ENCODE data around the gene ATP11B. TPM values are rescaled to one million over a fixed set of nuclear protein-coding genes. Genes with fewer than 3 reads are reported as not detected.
A peak's percentile ranks its signal among the peaks of the same experiment; 100 is the strongest.

The ATP11B gene
- total and polyA plus RNA-seq, 10 of the 15 experiments (the other 5 are each of a cell fraction or from before 2014, with no cell fraction given) = 10.3 to 66.9 (median 36.7) TPM

DNA sequence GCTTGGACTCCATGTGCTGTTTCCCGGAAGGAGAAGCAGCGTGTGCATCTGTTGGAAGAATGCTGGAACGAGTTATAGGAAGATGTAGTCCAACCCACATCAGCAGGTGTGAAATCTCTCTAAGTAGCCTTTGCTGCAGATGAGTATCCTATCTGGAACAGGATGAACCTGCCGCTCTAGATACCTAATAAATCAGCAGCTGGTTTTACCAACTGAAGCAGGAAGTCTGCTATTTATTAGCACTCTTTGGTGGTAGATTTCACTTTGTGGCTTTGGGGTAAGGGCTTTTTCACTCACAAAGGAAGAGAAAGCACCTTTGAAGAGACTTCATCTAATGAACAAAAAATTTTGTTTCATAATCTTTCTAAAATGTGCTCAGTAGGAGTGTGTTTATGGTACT lies 120.6 kb downstream of the ATP11B start:
- H3K27me3 ChIP-seq (replicated peaks in 1 of 2; ENCODE audit: control insufficient read depth in 2 of 2, insufficient read depth in 2 of 2, low read length in 1 of 2) = no peaks in the 10 kb centered on the region
- ATAC-seq (peak; percentile 93), DNase-seq (ENCODE audit: low read depth, low spot score) (peak; percentile 63), FAIRE-seq (peak; percentile 79)
- WGBS (ENCODE audit: insufficient coverage, insufficient replicate concordance, low lambda C conversion rate, missing lambda C conversion rate) = 44% methylated on average over 4 of the region's 4 CpGs
- in situ Hi-C loops (cut with MboI) (no loop called here), intact Hi-C loops (cut with micrococcal nuclease; ENCODE audit: unreplicated experiment) (loop anchor here (2.0 to 5.0 kb wide), 2 partner anchors 53 to 183 kb away; partner anchors contain the start of gene MCCC1)
- H3K9me3 ChIP-seq (replicated peaks; ENCODE audit: control insufficient read depth, insufficient read depth, low read length) = no peaks in the 10 kb centered on the region
- H2AFZ ChIP-seq (ENCODE audit: control insufficient read depth, low read depth, low read length) = no peak overlapping the region
- SMC1A ChIA-PET (ENCODE audit: uncharacterized antibody, unreplicated experiment) = interaction anchor here (0.5 to 3.6 kb wide), 16 partner anchors 10 to 218 kb away, joined by 3 to 17 read pairs (median 4); partner anchors contain the start of gene MCCC1
- peaks cover 15% of the 10 kb centered on the region for H3K4me1 ChIP-seq (ENCODE audit: control insufficient read depth, insufficient read depth, low read length)
- H4K20me1 ChIP-seq (ENCODE audit: control insufficient read depth, insufficient read depth) = no peaks in the 10 kb centered on the region
- H3K79me2 ChIP-seq (ENCODE audit: control insufficient read depth, insufficient read depth, low read length) = no peaks in the 10 kb centered on the region
- POLR2A ChIA-PET = interaction anchor here (0.8 to 1.2 kb wide), 2 partner anchors 12 to 59 kb away, joined by 3 to 4 read pairs; no protein-coding TSS in a partner anchor
- peak overlapping the region; percentile 16; the same call in 1 of the 2 replicates for H3K27ac ChIP-seq (ENCODE audit: control insufficient read depth, insufficient read depth)
- RAD21 ChIA-PET (ENCODE audit: unreplicated experiment) = interaction anchor here (0.9 to 1.2 kb wide), 5 partner anchors 98 to 468 kb away, joined by 3 to 4 read pairs (median 3); no protein-coding TSS in a partner anchor
- CTCF ChIA-PET = interaction anchor here (1.2 to 1.9 kb wide), 5 partner anchors 13 to 200 kb away, joined by 3 to 10 read pairs (median 5); no protein-coding TSS in a partner anchor
- no peak overlapping the region for H3K9ac ChIP-seq (ENCODE audit: control insufficient read depth, insufficient read depth, low read length)
- BruUV-seq (replicated peaks) = no TSS peak
- H3K4me3 ChIP-seq = no peak overlapping the region
- peak overlapping the region; percentile 28 for H3K4me2 ChIP-seq (ENCODE audit: control insufficient read depth, insufficient read depth)
- H3K36me3 ChIP-seq (ENCODE audit: control insufficient read depth in 2 of 2, insufficient read depth in 2 of 2, low read length in 1 of 2) = peaks cover 0 to 10% of the 10 kb centered on the region in 2 experiments; a peak in 2 of 4 replicates
- no peak for TF ChIP-seq ZNF217 (IDR thresholded peaks at IDR 0.05)
- TF ChIP-seq, protein P1, sequence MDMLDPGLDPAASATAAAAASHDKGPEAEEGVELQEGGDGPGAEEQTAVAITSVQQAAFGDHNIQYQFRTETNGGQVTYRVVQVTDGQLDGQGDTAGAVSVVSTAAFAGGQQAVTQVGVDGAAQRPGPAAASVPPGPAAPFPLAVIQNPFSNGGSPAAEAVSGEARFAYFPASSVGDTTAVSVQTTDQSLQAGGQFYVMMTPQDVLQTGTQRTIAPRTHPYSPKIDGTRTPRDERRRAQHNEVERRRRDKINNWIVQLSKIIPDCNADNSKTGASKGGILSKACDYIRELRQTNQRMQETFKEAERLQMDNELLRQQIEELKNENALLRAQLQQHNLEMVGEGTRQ (IDR thresholded peaks at IDR 0.05; ENCODE audit: borderline replicate concordance, low read depth, low read length) = no peak
- no peak for TF ChIP-seq PML (IDR thresholded peaks at IDR 0.05; ENCODE audit: low read length)
- TF ChIP-seq SP1 (IDR thresholded peaks at IDR 0.05; ENCODE audit: low read depth, low read length) = no peak
- no peak for TF ChIP-seq SUZ12 (IDR thresholded peaks at IDR 0.05; ENCODE audit: unreplicated experiment)
- peak; percentile 50; the same call in 1 of the 2 replicates for TF ChIP-seq SPI1 (IDR thresholded peaks at IDR 0.05; ENCODE audit: borderline replicate concordance, insufficient read depth, low read depth, low read length)
- TF ChIP-seq NFIC (IDR thresholded peaks at IDR 0.05; ENCODE audit: low read depth, low read length) = peak; percentile 90; the same call in 1 of the 2 replicates
- no peak for TF ChIP-seq ATF7 (IDR thresholded peaks at IDR 0.05; ENCODE audit: low read depth)
- 0 out of 2 replicates have a peak, but pooled peaks have one; percentile 33 for TF ChIP-seq CHD2 (IDR thresholded peaks at IDR 0.05; ENCODE audit: borderline replicate concordance, low read depth, low read length)
- no peak for TF ChIP-seq SRF (IDR thresholded peaks at IDR 0.05; ENCODE audit: low read depth in 2 of 2, low read length in 2 of 2)
- no peak; the same call in 1 of the 2 replicates for TF ChIP-seq TCF7 (IDR thresholded peaks at IDR 0.05; ENCODE audit: borderline replicate concordance)
- TF ChIP-seq RFX5 (IDR thresholded peaks at IDR 0.05; ENCODE audit: low read depth, low read length) = no peak
- TF ChIP-seq, protein P2, sequence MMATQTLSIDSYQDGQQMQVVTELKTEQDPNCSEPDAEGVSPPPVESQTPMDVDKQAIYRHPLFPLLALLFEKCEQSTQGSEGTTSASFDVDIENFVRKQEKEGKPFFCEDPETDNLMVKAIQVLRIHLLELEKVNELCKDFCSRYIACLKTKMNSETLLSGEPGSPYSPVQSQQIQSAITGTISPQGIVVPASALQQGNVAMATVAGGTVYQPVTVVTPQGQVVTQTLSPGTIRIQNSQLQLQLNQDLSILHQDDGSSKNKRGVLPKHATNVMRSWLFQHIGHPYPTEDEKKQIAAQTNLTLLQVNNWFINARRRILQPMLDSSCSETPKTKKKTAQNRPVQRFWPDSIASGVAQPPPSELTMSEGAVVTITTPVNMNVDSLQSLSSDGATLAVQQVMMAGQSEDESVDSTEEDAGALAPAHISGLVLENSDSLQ (IDR thresholded peaks at IDR 0.05) = peak; percentile 21; the same call in 1 of the 2 replicates
- no peak for TF ChIP-seq CHD4 (IDR thresholded peaks at IDR 0.05)
- TF ChIP-seq, protein P3, sequence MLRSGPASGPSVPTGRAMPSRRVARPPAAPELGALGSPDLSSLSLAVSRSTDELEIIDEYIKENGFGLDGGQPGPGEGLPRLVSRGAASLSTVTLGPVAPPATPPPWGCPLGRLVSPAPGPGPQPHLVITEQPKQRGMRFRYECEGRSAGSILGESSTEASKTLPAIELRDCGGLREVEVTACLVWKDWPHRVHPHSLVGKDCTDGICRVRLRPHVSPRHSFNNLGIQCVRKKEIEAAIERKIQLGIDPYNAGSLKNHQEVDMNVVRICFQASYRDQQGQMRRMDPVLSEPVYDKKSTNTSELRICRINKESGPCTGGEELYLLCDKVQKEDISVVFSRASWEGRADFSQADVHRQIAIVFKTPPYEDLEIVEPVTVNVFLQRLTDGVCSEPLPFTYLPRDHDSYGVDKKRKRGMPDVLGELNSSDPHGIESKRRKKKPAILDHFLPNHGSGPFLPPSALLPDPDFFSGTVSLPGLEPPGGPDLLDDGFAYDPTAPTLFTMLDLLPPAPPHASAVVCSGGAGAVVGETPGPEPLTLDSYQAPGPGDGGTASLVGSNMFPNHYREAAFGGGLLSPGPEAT (IDR thresholded peaks at IDR 0.05; ENCODE audit: low read depth) = 0 out of 2 replicates have a peak, but pooled peaks have one; percentile 34
- TF ChIP-seq, protein P4, sequence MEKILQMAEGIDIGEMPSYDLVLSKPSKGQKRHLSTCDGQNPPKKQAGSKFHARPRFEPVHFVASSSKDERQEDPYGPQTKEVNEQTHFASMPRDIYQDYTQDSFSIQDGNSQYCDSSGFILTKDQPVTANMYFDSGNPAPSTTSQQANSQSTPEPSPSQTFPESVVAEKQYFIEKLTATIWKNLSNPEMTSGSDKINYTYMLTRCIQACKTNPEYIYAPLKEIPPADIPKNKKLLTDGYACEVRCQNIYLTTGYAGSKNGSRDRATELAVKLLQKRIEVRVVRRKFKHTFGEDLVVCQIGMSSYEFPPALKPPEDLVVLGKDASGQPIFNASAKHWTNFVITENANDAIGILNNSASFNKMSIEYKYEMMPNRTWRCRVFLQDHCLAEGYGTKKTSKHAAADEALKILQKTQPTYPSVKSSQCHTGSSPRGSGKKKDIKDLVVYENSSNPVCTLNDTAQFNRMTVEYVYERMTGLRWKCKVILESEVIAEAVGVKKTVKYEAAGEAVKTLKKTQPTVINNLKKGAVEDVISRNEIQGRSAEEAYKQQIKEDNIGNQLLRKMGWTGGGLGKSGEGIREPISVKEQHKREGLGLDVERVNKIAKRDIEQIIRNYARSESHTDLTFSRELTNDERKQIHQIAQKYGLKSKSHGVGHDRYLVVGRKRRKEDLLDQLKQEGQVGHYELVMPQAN (conservative IDR thresholded peaks at IDR 0.05) = no peak
- no peak for TF ChIP-seq SMC3 (IDR thresholded peaks at IDR 0.05; ENCODE audit: borderline replicate concordance, low read length)
